ENCODE data around the gene ZBTB47. TPM values are rescaled to one million over a fixed set of nuclear protein-coding genes. Genes with fewer than 3 reads are reported as not detected.

The ZBTB47 gene
- total RNA-seq, 2 donors from 2014 or later, result 92.4 to 129 TPM

GRCh38 chr3:42652611-42653302 is 740 bp upstream of the ZBTB47 start:
- Histone ChIP-seq H3K9me3 (no peaks in the 10 kb centered on the region), H3K4me3 (peak overlapping the region; percentile 89 to 91), H3K27ac (peak overlapping the region; percentile 95 to 99), H3K4me1 (peaks cover 0 to 70% of the 10 kb centered on the region in 2 donors), H3K36me3 (peaks cover 8% of the 10 kb centered on the region), H3K27me3 (no peaks in the 10 kb centered on the region)
- peak; percentile 87 for DNase-seq (ENCODE audit: low spot score)
- TF ChIP-seq CTCF (IDR thresholded peaks at IDR 0.05), result no peak

GRCh38 chr3:42653303-42653559 is 266 bp upstream of the ZBTB47 start:
- Histone ChIP-seq H3K36me3 (peaks cover 9% of the 10 kb centered on the region), H3K27ac (peak overlapping the region; percentile 95 to 99), H3K27me3 (no peaks in the 10 kb centered on the region), H3K4me1 (peaks cover 0 to 70% of the 10 kb centered on the region in 2 donors), H3K4me3 (peak overlapping the region; percentile 89 to 91), H3K9me3 (no peaks in the 10 kb centered on the region)
- no peak for DNase-seq (ENCODE audit: low spot score)
- no peak for TF ChIP-seq CTCF (IDR thresholded peaks at IDR 0.05)

- H3K27me3 ChIP-seq, result no peaks in the 10 kb centered on the region
- peaks cover 15% of the 10 kb centered on the region for H3K36me3 ChIP-seq
- H3K9me3 ChIP-seq, result no peaks in the 10 kb centered on the region
- peak in 1 of 2 donors; percentile 41 for TF ChIP-seq CTCF (IDR thresholded peaks at IDR 0.05)
- peak overlapping the region; percentile 95 to 99 for H3K27ac ChIP-seq
- H3K4me1 ChIP-seq, result peaks cover 0 to 83% of the 10 kb centered on the region in 2 donors
- no peak for DNase-seq (ENCODE audit: low spot score)
- H3K4me3 ChIP-seq, result peak overlapping the region; percentile 89 to 91
Measured at GRCh38 chr3:42654331-42655201, 1.1 kb downstream of the ZBTB47 start.

- TF ChIP-seq CTCF (IDR thresholded peaks at IDR 0.05), result no peak
- no peak for DNase-seq (ENCODE audit: low spot score)
Measured at GRCh38 chr3:42655331-42655888, 1.9 kb downstream of the ZBTB47 start.

GRCh38 chr3:42655980-42656679 is 2.6 kb downstream of the ZBTB47 start:
- H3K36me3 ChIP-seq, result peaks cover 15% of the 10 kb centered on the region
- H3K4me3 ChIP-seq, result no peak overlapping the region
- DNase-seq (ENCODE audit: low spot score), result no peak
- no peak for TF ChIP-seq CTCF (IDR thresholded peaks at IDR 0.05)
- H3K27me3 ChIP-seq, result no peaks in the 10 kb centered on the region
- H3K4me1 ChIP-seq, result peaks cover 0 to 89% of the 10 kb centered on the region in 2 donors
- H3K27ac ChIP-seq, result peak overlapping the region; percentile 95 to 99
- H3K9me3 ChIP-seq, result no peaks in the 10 kb centered on the region

More at GRCh38 chr3:42655331-42655888, 1.9 kb downstream of the ZBTB47 start:
- Histone ChIP-seq H3K9me3 (no peaks in the 10 kb centered on the region), H3K27ac (peak overlapping the region; percentile 95 to 99), H3K36me3 (peaks cover 15% of the 10 kb centered on the region), H3K27me3 (no peaks in the 10 kb centered on the region), H3K4me1 (peaks cover 0 to 91% of the 10 kb centered on the region in 2 donors), H3K4me3 (peak overlapping the region; percentile 89 to 91)
